GM19043 (cell line): ENCODE measurements around the gene FMNL2.

ENCODE experiments used
- ATAC-seq: cut with Tn5 transposase; IDR thresholded peaks from one replicate; pipeline ENCODE4 v1.9.1; 2021; ENCODE audit warnings: low read depth; ENCODE audit not compliant: unreplicated experiment

FMNL2 gene

DNA sequence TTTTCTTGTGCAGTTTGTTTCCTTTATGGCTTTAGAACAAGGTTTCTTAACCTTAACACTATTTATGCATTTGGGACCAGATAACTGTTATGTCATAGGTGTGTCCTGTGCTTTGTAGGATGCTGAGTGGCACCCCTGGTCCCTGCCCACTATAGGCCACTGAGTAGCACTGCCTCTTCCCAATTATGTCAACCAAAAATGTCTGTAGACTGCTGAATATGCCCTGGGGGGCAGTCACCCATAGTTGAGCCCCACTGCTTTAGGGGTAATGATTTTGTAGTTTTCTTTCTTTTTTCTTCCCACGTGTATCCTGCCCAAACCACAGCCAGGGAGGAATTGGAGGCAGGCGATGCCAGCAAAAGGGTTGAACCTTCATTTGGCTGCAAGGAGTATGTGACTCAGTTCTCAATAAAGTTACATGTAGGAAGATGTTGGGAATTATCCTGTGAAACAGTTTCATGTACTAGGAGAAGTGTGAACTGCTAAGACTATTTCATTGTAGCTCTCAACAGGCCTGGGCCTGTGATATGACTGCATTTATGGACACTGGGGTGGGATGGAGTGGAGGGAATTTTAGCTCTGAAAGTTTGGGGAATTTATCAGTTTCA lies 65.7 kb downstream of the FMNL2 start:
- ATAC-seq: no peak

DNA sequence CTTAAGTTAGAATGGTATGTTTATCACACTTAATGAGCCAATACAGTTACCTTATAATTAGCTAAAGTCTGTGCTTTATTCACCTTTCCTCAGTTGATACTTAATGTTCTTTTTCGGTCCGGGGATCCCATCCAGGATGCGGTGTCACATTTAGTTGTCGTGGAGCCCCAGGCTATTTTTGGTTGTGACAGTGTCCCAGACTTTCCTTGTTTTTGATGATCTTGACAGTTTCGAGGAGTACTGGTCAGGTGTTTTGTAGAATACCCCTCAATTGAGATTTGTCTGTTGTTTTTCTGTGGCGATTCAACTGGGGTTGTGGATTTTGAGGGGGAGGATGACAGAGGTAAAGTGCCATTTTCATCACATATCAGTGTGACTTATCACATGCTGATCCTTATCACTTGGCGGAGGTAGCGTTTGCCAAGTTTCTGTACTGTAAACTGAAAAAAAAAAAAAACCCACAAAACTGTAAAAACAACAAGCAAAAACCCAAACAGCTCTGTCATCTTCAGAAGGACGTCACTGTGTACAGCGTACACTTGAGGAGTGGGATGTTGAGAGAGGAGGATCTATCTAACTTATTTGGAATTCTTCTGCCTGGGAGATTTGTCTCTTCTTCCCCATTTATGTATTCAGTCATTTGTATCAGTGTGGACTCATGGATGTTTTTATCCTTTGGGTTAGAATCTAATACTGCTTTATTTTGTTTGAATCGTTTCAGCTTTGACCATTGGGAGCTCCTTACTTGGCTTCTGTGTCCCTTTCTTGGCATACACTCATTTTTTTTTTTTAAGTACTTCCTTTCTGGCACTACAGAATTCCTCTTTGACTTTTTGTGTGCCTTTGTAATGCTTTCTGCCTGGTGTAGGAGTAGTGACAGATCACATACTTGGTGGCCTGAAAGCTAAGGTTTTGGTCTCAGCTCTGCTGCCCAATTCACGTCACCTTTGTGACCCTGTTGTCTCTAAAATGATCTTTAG lies 68.1 kb downstream of the FMNL2 start:
- ATAC-seq: no peak

DNA sequence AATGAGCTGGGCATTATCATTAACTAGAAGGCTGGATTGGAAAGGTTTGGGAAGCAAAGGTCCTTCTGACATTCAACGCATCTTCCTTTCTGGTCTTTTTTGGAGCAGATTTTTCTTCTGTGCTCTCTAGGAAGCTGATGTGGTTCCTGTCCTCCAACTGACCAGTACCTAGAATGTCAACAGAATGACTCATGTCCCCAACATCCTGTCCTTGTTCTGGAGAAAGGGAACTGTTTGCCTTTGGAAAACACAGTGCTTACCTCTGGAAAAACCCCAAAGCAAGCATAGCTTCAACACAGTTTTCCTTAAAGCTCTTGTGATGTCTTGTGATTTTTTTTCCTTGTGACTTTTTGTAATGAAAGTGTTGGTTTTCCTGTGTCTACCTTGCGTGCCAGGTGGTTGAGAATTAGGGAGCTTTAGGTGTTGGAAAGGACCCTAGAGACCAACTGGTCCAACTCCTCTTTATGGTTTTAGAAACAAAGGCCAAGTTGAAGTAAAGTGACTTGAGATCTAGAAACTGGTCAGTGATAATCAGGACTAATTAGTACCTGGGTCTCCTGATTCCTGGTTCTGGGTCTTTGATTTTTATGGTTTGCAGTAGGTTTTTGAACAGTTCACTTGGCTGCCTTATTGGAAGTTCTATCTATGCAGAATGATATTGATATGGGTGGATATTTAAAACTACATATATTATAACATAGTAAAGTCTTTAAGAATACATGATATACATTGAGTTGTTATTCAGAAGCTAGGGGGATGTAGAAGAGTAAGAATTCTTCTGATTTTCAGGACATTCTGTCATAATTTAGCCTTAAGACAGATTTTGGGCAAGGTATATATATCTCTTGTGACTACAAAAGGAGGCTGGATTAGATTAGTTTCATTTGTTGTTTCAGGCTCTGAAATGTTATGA lies 70.5 kb downstream of the FMNL2 start:
- ATAC-seq: no peak

DNA sequence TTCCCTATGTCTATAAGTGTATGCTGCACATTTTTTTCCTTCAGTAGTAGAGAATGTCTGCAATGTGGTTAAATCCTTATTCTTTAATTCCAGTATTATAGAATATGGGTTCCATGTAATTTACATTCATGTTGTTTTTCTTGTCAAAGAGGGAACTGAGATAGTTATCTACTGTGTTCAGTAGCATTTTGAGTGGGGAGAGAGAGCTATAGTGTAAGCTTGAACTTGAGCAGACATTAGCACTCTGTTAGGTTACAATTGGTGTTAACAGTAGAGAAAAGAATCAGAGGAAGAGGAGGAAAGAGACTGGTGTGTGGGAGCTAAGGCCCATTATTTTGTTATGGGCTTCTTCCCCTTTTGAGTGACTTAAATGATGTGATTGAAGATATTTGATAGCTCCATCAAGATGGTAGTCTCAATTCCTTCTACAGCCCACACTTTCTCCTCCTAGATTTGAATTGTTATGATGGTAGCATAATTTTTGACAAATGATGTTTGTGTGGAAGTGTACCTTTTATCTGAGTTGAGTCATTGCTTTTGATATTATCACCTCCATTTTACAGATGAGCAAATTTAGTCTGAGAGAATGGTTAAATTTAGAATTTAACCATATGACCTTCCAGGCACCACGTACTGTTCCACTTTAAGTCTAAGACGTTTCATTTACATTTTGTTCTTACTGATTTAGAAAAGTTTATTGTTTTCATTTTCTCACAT lies 71.3 kb downstream of the FMNL2 start:
- ATAC-seq: no peak

- no peak for ATAC-seq
Observed at GRCh38 chr2:152406836-152407161, 71.8 kb downstream of the FMNL2 start.

DNA sequence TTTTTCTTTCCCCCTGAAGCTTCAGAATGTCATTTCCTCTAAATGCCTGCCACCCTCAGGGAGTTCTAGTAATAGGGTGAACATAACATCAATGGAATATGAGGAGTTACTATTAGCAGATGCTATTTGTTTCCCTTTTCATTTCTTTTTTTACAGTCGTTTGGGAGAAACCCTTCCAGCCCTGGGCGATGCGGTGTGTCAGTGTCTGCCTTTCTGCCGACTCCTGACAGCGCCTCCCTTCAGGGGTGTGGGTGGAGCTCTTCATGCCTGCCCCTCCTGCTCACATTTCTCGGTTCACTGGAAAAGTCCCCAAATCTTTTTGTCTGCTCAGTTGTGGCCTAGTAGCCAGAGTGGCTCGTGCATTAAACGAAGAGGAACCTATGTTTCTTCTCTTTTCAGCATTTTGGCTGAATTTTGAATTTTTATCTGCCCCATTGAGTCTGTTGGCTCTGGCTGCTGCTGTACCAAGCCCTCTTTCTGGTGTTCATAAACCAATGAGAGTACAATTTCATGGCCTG lies 72.3 kb downstream of the FMNL2 start:
- ATAC-seq: peak; percentile 74

DNA sequence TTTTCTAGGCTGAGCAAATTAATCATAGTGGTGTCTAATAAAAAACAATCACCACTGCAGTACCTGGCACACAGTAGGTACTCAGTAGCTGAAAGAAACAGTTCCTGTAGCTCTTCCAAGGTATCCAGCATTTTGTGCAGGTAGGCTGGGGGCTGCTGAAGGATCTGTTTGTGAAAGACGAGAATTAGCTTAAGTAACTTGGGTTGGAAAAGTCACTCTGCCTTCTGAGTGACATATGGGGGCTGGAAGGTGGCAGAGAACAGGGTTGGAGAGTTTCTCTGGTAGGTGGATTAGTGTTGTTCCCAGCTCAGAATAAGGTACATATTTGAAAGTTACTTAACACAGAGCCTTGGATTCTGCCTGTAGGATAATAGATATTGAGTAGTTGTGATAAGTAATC lies 72.8 kb downstream of the FMNL2 start:
- no peak for ATAC-seq

GRCh38 chr2:152408254-152408653 lies 73.3 kb downstream of the FMNL2 start:
- ATAC-seq: no peak

DNA sequence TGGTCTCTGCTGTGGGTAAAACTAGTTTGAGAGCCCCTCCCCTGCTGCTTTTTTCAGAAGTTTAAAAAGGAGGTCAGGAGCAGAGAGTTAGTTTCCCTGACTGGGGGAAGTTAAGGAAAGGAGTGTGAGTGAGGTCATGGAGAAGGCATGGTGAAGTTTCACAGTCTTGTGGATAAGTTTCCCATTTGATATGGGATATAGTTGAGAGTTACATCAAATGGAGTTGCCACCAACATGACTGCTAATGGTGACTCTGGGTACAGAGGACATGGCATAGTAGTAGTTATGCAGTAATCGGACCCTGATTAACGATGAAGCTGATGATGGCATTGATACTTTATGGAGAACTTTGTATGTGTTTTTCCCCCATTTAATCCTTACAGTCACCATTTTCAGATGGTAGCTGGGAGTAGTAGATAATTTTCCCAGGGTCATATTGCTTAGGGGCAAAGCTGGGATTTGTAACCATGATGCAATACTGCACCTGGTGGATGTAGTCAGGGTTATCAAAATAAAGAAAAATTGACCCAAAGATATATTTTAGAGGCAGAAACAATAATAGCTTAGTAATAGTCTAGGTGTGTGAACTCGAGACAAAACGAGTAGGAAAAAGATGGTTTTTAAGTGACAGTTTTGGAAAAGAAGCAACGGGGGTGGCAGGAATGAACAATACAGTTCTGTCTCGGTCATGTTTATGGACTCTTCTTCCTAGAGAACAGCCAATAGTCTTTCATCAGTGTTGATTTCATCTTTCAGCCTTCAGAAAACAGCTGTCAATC lies 74.6 kb downstream of the FMNL2 start:
- ATAC-seq: no peak

- ATAC-seq: no peak
Observed at GRCh38 chr2:152410165-152410597, 75.2 kb downstream of the FMNL2 start.

- ATAC-seq: no peak
Observed at GRCh38 chr2:152411154-152411553, 76.2 kb downstream of the FMNL2 start.

DNA sequence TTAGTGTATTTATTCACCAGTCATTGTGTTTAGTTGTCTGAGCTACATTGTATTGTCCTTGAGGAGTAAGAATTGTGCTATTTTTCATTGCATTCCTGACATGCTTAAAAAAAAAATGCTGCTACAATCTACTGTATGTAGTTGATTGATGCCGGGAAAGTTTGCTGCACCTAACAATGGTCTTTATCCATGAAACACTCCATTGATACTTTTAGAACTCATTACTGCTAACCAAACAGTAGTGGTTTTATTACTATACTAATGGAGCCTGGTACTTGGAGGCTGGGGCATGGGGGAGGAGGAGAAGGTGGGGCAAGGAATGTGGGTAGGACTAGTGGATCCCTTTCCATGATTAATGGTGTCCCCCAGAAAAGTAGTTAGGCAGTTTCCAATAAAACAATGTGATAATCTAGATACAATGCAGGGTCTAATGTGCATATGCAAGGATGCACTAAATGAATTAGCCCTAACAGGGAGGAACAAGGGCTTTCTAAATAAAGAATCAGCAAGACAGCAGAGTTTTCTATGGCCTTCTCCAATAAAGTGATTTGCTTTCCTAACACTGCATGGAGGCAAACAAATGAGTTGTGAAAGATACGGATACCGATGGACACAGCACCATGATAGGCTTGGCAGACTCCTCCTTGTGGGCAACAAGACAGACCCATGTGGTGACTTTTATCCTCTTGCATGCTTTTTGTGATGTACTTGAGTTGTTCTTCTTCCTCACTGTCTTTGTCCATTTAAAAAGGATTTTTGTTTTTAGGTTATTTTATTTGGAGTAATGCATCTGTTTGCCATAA lies 78.5 kb downstream of the FMNL2 start:
- no peak for ATAC-seq

DNA sequence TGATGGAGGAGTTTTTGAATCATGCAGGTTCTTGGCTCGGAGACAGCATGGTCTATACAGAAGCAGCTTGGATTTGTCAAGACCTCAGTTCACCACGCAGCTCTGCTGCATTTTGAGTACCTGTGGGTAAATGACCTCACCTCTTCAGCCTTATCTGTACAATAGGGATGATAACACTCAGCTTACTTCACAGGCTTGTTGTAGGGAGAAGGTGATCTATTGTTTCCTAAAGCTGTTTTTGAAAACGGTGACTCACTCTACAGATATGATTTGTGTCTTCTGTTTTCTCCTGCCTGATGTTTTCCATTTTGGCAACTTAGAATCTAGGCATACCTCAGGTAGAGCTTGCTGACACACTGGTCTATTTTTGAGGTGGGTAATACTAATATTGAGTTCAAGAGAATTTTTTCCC lies 80.3 kb downstream of the FMNL2 start:
- no peak for ATAC-seq

DNA sequence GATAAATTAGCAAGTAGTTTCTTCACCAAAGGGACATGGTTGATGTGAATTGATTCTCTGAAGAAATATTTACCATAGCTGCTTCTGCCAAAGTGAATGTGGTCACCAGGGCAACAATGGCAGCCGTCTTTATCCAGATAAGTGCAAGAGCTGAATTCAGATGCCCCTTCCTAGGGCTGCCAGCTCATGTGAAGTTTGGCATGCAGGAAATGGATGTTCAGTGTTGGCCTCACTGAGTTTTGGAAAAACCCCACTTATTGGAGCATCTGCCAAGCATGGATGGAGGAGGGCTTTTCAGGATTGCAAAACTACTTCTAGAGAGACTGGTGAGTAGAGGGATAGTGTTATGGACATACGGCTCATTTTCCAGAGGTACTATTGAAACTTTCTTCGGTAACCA lies 80.8 kb downstream of the FMNL2 start:
- ATAC-seq: no peak

DNA sequence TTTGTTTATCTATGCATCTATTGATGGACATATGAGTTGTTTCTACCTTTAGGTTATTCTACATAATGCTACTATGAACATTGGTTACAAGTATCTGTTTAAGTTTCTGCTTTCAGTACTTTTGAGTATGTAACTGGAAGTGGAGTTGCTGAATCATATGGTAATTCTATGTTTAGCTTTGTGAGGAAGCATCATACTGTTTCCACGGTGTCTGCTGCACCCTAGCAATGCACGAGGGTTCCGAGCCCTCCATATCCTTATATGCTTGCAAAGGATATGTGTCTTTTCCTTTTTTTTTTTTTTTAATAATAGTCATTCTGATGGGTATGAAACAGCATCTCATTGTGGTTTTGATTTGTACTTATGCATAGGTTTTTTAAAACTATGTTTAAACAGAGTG lies 83.7 kb downstream of the FMNL2 start:
- no peak for ATAC-seq

GRCh38 chr2:152419944-152420343 lies 85.0 kb downstream of the FMNL2 start:
- no peak for ATAC-seq

DNA sequence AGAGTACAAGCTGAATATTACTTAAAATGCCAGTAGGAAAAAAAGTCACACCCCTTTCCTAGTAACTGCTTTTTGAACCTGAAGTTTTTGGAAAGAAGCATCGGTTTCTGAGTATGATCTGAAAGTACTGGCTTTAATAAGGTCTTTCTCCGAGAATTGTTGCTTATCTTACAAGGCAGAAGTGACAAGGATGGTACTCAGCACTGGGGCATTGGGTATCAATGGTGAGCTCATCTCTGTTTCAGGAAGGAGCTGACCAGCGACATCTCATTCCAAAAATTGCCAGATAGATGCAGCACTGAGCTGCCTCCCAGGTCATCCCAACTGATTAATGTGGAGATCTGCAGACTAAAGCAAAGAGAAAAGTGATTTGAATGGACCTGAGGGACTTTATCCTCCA lies 85.4 kb downstream of the FMNL2 start:
- ATAC-seq: no peak

GRCh38 chr2:152420936-152421335 lies 86.0 kb downstream of the FMNL2 start:
- no peak for ATAC-seq
